CD4-positive, alpha-beta T cell treated with Interleukin-15 for 4 hours (primary cell): Measurements from ENCODE around the gene GRB10.

Experiments
- DNase-seq: peaks from one replicate; pipeline ENCODE4 v3.0.0-alpha.2; 2020; ENCODE audit warnings: low spot score

Gene GRB10

DNA sequence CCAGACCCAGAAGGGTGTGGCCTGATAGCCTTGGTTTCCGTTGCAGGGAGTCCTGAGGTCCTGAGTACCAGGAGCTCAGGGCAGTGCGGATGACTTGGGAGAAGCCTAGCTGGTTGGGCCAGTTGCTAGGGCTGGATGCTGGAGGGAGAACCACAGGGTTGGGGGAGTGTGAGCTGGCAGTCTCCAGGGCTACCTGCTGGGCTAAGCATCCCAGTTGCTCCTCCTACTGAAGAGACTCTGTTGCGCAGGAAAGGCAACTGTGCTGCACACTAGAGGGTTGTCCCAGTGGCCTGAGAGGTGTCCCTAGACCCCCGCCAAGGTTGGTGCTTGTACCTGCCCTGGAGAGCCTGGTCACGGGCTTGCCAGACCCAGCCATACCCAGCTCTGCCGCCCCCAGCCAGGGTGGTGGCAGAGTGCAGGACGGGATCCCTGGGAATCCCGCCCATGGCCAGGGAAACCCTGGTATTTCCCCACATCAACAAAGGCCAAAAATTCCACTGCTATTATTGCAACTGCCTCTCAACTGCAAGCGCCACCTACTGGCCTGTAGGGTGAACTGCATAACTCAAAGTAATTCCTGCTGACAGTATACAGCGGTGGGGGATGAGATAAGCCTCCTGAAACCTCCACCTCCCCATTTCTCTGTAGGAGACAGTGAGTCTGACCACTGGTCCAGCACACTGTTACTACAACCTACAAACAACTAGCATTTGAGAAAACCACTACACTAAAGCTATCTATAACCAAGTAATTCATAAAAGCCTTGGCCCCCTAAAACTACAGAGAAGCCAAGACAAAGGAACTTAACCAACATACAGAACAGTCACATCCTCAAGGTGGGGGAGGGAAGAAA lies 149.9 kb downstream of the GRB10 start:
- peak; percentile 73 for DNase-seq

DNA sequence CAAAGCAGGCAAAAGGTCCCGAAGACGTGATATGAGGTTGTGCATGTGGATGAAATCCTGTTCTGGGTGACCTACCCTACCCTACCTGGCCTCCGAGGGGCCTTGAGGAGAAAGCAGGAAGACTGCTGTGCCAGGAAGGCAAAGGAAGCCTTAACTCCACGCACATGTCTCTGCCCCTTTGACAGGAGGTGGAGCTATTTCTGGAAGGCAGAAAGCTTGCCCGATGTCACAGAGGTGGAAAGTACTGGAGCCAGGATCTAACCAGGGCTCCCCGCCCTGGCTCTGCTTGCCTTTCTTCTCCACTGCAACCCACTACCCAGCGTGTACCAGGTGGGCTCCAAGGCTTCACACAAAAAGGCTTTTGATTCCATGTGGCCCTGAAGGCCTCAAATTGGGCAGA lies 151.1 kb downstream of the GRB10 start:
- DNase-seq, result no peak

GRCh38 chr7:50631100-50631499 lies 151.6 kb downstream of the GRB10 start:
- no peak for DNase-seq

DNA sequence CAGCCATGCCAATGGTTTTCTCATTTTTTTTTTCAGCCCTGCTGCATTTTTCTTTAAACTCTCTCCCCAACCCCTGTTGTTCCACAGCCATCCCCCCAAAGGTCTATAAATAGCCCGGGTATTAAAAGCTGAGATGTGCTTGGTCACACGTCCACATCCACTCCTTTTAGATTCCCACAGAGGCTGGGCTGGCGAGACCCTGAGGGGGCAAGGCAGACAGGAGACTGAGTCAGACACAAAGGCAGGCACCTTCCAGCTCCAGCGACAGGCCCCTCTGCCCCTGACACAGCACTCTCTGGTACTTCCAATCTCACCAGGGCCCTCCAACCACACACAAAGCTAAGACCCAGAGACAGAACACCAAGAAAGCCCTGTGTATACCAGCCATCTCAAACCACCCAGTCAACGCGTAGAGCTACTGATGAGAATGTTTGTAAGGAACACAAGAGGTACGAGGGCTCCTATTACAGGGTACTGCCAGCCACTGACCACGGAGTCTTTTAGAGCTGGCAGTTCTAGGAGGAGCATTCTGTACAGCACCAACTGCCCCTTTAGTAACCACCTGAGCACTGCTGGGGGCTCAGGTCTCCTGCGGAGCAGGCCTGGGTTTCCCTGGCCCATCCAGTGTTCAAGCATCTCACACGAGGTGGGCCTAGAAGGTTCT lies 153.3 kb downstream of the GRB10 start:
- no peak for DNase-seq

DNA sequence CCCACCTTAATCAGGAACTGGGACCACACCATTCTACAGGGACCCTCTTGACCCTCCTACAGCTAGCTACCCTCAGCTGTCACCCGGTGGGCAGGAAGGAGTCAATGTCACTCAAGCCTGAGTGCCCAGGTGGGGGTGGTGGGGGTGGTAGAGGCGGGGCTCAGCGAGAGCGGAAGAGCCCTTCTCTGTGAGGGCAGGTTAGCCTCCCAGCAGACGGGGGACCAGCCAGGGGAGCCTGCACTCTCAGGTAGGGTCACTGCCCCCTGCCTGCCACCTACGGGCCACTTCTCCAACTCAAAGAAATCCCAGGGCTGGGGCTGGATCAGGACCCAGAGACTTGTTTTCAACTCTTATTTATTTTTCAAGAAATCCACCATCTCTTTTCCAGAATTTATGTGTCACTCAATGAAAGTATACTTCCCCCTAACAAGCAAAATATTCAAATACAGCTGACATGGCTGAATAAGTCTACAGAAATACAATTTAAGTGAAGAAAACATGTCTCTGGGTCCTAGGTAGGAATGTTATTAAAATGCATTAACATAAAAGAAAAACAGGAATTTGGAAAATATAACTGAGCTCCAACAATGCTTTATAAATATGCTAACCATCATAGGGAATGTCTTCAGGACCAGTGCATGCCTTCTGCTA lies 154.1 kb downstream of the GRB10 start:
- DNase-seq, result no peak

DNA sequence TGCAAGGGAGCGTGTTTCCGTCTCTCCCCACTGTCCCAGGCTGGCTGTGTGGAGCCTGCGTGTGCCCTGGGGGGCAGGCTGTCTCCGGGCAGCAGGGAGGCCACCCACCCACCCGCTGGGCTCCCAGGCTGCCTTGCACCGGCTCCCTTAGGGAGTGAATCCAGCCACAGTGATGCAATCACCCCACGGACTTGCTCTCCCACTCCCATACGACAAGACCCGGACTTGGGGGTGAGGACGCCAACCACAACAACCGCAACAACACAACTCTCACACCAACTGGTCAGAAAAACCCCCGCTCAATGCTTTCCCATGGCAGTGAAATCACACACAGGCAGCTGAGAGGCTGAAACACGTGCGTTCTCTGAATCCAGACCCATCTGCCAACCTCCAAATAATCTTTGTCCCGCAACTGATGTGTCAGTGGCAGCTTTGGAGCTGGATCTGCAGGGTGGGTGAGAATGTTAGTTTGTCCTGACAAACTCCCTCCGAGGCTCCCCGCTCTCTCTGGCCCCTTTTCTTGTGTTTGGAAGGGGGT lies 154.8 kb downstream of the GRB10 start:
- DNase-seq, result no peak

GRCh38 chr7:50626286-50626685 lies 156.4 kb downstream of the GRB10 start:
- no peak for DNase-seq

GRCh38 chr7:50625360-50625759 lies 157.3 kb downstream of the GRB10 start:
- DNase-seq, result no peak

DNA sequence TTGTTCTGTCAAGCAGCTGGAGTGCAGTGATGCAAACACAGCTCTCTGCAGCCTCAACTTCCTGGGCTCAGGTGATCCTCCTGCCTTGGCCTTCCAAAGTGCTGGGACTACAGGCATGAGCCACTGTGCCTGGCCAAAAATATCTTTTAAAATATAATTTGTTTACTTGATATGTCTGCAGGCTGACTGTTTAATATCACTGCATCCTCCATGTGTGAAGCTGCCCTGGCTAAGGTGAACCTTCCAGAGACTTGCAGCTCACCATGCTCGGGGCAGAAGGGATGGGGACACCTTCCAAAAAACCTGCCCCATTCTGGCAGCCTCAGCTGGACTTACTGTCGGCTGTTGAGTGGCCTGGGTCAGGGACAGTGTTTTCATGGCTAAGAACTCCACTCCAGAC lies 159.9 kb downstream of the GRB10 start:
- DNase-seq, result no peak

DNA sequence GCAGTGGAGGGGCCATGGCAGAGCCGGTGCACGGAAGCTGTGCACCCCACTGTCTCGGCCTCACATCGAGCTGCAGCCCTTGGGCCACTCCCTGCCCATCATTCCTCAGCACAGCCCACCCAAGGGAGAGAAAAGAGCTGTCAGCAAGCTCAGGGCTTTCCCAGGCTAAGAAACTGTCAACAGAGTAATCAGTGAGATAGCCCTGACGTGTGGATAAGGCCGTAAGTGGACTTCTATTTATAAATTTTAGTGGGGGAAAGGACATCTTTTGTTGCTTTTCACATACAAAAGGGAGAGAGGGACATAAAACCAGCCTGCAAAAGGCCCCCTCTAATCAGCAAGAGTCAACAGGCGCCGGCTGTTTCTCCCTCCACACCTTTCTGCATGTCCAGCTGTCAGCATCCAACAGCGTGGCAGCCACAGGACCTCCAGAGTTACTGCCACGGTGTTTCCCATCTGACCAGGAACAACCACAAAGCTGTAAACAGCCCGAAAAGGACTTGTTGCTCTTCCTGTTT lies 160.7 kb downstream of the GRB10 start:
- no peak for DNase-seq

DNA sequence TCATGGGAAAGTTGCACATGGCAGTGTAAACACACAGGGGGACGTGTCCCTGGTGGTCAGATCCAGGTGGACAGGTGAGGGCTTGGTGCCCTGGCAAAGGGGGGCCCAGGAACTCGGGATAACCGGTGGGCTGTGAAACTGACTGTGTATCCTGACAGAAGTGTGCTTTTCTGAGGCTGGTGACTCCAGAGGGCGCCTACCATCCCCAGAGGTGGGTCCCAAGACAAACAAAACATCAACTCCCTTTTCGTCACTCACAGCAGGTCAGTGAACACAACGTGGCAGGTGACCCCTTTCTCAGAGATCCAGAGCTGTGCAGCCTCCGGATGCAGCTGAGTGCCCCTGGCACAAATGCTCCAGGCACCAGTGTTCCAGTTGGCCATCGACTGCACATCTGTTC lies 161.5 kb downstream of the GRB10 start:
- no peak for DNase-seq

GRCh38 chr7:50620433-50620832 lies 162.3 kb downstream of the GRB10 start:
- DNase-seq, result no peak

GRCh38 chr7:50619684-50620083 lies 163.0 kb downstream of the GRB10 start:
- no peak for DNase-seq

GRCh38 chr7:50618281-50618680 lies 164.4 kb downstream of the GRB10 start:
- DNase-seq, result no peak

- no peak for DNase-seq
Measured at GRCh38 chr7:50615519-50616080, 167.1 kb downstream of the GRB10 start.

GRCh38 chr7:50614721-50615518 lies 167.8 kb downstream of the GRB10 start:
- DNase-seq, result peak; percentile 26

DNA sequence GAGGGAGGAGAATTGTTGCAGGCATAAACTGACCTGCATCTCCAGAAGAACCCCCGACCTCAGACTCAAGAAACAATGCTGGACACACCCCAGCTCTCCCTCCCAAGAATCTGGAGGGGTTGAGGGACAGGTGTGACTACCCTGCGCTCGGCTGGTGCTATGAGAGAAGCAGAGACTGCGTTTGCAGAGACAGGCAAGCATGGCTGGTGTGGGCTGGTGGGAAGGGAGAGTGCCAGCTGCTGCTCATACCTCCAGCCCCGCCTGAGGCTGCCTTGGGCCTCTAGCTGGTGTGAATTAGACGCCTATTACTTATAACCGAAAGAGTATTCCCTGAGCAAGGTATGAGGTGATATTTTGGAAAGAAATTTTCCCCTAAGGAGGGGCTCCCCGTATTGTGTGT lies 169.2 kb downstream of the GRB10 start:
- no peak for DNase-seq

- DNase-seq, result no peak
Measured at GRCh38 chr7:50612704-50613103, 170.0 kb downstream of the GRB10 start.

GRCh38 chr7:50610521-50611277 lies 172.0 kb downstream of the GRB10 start:
- DNase-seq, result peak; percentile 73

DNA sequence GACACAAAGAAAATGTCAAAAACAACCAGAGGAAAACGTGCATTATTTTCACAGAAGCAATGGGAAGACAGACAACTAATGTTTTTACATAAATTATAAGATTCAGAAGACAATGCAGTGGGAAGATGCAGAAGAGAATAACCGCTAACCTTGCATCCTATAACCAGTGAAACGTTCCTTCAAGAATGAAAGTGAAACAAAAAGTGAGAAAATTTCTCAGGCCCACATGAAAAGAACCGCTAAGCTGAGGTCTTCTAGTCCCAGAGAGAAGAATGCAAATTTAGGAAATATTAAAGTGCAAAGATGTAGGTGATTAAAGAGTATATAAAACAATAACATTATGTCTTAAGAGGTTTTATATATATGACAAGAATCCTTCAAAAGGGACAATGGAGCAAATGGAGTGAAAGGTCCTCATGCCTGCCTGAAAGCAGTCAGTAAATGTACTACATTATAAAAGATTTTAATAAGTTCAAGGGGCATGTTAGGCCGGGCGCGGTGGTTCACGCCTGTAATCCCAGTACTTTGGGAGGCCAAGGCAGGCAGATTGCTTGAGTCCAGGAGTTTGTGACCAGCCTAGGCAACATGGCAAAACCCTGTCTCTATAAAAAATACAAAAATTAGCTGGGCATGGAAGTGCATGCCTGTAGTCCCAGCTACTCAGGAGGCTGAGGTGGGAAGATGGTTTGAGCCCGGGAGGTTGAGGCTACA lies 174.3 kb downstream of the GRB10 start:
- peak; percentile 42 for DNase-seq
